GM18870 (cell line): ENCODE data around the gene NUB1.
A peak's percentile ranks its signal among the peaks of the same experiment; 100 is the strongest.

Experiments used
- ATAC-seq: cut with Tn5 transposase; IDR thresholded peaks from one replicate; pipeline ENCODE4 v1.9.1; 2021; ENCODE audit warnings: moderate library complexity; ENCODE audit not compliant: unreplicated experiment

The NUB1 gene

DNA sequence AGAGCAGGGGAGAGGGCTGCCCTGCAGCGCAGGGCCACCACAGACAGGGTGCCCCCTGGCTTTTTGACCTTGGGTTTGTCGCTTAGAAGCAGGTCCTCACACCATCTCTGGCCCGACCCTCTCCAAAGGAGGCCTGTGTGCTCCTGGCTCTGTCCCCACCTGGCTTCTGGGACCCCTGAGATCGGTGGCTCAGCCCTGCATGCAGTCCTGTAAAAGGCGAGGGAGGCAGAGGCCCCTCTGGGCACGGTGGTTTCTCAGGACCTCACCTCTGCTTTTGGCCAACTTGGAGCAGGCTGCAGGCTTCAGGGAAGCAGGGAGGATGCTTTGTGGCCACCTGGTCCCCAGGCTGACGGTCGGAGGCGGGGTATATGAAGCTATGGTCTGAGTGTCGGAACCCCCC is 46.8 kb downstream of the NUB1 start:
- ATAC-seq, result no peak

- no peak for ATAC-seq
Measured at GRCh38 chr7:151389096-151389767, 47.6 kb downstream of the NUB1 start.

DNA sequence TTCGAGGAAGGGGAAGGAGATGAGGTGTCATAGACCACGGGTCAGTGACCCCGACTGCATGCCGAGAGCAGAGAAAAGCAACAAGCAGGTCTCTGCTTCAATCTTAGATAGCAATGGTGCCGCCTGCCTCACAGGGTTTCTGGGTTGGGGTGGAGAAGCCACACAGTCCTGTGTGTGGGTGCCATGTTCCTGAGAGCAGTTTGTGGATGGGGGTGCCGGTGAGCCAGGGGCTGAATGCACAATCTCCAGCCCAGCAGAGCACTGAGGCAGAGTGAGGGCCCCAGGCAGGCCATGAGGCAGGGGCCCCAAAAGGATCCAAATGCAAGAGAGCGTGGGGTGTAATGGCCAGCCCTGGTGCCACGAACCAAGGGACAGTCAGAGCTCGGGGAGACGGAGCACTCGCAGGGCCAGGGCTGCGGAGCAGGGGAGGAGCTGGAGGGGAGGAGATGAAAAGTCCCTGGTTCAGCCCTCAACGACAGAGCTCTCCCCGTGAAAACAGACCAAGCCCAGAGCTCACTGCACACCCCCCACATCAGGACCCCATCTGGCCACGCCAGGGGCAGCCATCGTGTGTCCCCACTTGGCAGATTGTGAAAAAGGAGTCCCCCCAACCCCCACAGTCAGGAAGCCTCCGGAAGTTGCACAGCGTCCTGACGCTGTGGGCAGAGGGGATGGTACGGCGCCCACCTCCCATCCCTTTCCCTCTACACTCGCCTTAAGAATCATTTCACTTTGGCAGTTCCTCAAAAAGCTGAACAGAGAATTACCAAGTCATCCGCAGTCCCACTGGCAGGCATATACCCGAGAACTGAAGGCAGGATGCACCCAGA is 48.4 kb downstream of the NUB1 start:
- no peak for ATAC-seq

DNA sequence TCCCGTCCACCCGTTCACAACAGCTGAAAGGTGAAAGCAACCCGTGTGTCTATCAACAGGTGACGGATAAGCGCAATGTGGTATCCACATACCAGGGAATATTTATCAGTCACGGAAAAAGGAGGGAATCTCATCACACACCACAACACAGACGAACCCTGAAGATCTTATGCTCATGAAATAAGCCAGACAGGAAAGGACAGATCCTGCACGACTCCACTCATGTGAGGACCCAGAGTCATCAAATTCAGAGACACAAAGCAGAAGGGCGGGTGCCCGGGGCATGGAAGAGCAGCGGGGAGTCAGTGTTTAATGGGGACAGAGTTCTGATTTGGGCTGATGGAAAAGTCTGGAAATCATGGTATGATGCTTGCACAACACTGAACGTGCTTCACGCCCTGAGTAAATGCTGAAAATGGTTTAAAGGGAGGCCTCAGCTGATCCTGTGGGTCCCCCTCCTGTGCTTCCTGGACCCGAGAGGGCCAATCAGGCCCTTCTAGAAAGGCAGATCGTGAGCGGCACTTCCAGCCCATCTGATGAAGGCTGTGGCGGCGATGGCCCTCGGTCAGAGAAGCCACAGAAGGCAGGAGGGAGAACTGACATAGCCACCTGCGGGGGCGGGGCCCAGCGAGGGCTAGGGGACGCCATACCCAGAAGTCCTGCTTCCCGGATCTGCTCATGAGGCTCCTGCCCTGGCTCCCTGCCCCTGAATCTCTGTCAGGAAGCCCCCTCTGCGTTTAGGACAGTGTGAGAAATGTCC is 49.2 kb downstream of the NUB1 start:
- no peak for ATAC-seq

GRCh38 chr7:151391358-151391730 is 49.7 kb downstream of the NUB1 start:
- no peak for ATAC-seq

- no peak for ATAC-seq
Measured at GRCh38 chr7:151392002-151392401, 50.4 kb downstream of the NUB1 start.

DNA sequence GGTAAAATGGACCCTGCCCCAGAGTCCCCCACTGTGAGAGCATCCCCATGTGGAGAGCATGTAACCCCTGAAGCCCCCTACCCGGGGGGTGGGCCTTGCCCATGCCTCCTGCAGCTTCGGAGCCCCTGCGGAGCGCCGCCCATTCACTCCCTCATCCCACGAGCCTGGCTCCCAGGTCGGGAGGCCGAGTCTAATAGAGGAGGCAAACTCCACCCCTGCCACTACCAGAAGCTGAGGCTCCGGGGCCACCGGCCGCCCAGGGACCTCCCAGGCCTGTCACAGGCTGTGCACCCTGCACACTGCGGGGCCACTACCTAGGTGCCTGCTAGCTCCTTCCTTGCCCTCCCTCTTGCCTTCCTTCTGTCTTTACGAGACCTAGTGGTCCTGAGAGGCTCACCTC is 50.8 kb downstream of the NUB1 start:
- no peak for ATAC-seq

DNA sequence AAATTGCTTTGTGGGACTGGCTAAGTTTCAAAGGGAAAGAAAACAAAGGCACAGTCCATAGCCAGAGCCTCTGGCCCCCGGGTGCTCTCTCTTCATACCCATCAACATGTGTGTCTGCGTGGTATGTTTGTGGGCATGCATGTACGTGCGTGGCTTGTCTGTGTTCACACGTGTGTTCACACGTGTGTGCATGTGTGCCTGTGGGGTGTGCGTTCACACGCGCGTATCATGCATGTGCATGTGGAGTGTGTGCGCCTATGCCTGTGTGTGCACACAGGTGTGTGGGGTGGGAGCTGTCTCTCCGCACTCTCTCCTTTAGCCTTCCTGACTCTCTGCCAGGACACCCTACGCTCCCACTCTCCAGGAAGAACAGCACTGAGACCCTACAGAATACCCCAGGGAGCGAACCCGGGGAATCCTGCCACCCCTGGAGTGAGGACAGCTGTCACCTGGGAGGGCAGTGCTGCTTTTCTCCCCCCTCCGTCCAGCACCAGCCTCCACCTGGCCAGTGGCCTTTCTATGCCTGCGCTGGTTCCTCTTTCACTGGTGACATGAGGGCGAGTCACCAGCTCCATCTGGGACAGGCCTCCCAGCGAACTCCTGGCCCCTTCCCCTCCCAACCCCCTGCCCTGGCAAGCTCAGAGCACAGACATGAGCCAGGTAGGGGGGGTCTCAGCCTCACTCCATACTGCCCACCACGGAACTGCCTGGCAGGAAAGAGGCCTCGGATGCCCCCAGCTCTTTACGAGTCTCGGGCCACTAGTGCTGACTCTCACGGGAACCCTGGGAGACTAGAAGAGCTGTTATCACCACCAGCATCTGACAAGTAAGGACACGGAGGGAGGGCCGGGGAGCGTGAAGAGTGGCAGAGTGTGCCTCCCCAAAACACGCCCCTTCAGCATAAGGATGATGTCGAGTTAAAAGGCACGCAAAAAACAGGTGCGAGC is 51.7 kb downstream of the NUB1 start:
- ATAC-seq, result no peak

DNA sequence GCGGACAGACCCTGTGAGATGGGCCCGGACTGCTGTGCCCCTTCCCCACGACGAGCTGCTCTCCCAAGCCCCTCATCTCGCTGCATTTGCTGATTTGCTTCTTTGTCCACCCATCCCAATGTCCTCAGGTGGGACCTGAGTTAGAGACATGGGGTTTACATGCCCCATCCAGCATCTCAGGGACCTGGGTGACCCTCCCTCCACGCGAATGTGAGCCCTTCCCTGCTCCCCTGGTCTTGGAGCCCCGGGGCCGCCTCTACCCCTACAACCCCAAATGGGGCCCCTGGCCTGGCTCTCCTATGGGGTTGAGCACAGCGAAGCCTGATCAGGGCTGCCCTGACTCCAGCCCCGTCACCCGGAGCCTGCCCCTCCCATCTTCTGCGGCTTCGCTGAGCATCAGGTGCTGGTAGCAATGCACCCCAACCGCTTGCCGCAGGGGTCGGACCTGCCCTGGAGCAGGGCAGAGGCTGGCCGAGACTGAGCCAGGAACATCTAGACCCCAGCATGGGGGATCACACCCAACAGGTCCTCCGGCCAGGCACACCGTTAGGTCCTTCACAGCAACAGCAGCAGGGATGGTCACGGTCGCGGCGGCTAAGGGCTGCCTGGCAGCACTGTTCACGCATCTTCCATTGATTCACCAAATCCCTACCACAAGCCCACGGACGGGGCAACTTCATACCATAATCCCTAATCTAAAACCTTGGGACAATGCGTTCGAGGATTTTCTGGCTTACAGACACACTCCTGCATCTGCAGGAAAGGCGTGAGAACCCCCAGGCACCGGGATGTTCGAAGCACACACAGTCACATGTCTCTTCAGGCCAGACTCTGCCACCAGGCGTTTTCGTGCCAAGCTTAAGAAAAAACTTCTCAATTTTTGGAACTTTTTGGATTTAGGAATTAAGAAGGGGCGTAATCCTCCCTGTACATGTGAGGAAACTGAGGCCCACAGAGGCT is 52.7 kb downstream of the NUB1 start:
- ATAC-seq, result no peak

DNA sequence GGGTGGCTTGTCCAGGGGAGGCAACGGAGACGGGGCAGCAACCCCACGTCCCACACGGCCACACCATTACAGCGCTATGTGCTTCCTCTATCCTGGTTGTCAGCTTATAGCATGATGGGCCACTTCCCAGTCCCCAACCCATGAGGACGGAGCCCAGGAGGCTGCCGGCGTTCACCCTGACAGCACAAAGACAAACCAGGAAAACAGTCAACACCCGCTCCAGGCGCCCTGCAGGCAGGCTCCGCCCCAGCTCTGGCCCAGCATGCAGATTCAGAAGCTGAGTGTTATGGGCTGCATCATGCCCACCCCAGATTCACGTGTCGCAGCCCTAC is 53.4 kb downstream of the NUB1 start:
- no peak for ATAC-seq

GRCh38 chr7:151396328-151396970 is 54.8 kb downstream of the NUB1 start:
- ATAC-seq, result no peak

- ATAC-seq, result no peak
Measured at GRCh38 chr7:151397026-151397425, 55.4 kb downstream of the NUB1 start.

- no peak for ATAC-seq
Measured at GRCh38 chr7:151398446-151399304, 57.1 kb downstream of the NUB1 start.

DNA sequence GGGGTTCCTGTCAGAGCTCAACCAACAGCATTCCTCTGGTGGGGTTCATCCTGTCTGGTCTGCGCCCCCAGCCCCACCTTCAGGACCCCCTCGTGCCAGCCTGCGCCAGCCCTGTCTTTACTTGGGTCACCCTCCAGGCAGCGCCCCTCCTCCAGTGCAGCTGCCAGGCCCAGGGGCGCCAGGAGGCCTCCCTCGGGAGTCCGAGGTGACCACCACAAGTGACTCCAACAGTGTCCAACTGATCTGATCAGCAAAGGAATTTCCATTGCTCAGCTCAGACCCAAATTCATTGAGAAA is 57.6 kb downstream of the NUB1 start:
- ATAC-seq, result no peak

GRCh38 chr7:151399906-151400305 is 58.3 kb downstream of the NUB1 start:
- ATAC-seq, result no peak

- ATAC-seq, result peak; percentile 81
Measured at GRCh38 chr7:151400626-151401315, 59.2 kb downstream of the NUB1 start.

DNA sequence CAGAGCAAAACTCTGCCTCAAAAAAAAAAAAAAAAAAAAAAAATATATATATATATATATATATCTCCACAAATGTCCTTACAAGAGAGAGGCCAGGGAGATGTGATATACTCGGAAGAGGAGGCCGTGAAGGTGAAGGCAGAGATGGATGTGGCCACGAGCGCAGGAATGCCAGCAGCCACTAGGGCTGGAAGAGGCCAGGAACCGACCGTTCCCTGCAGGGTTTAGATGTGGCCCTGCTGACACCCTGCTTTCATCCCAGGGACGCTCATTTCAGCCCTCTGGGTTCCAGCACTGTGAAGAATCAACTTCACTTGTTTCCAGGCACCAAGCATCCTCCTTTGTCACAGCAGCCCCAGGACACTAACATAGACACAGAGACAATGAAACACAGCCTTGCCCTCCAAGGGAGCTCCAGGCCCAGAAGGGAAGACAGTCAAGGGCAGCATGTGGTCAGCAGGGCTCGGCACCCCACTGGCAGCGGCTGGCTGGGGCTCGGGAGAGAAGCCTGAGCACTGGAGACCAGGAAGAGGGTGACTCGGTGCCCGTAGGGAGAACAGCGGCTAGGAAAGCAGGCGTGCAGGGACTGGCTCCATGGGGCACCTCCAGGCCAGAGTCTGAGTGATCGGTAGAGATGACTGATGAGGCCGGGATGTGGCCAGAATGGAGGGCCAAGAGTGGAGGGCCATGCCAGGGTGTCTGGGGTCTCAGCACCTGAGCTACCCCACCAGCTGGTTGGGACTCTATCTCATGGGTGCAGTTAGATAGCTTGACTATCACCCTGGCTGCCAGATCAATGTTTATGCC is 60.6 kb downstream of the NUB1 start:
- ATAC-seq, result no peak
